SJSA1 (cell line): Measurements from ENCODE around the gene ADAM23. TPM values are rescaled to one million over a fixed set of nuclear protein-coding genes. Genes with fewer than 3 reads are reported as not detected.
"Not testable (repeated sequence)": the region's sequence is repeated elsewhere in the genome, so short reads cannot be mapped to it uniquely, and the experiment has no call there.

ENCODE experiments used
- DNase-seq, 2 experiments: peaks; one replicate each; pipeline ENCODE4 v3.0.0-alpha.2; 2015 to 2020; ENCODE audit warnings: low spot score in 2 of 2, low read depth in 1 of 2
- H3K27ac ChIP-seq: fragments of 250-450 bp; sonication (Bioruptor Pico); 2 replicates; pipeline ENCODE4 v1.5.1; 2020; ENCODE audit warnings: mild to moderate bottlenecking, moderate library complexity
- H3K27me3 ChIP-seq: fragments of 250-450 bp; sonication (Bioruptor Pico); replicated peaks from 2 replicates; pipeline ENCODE4 v1.5.1; 2020; ENCODE audit warnings: mild to moderate bottlenecking, moderate library complexity
- H3K36me3 ChIP-seq: fragments of 250-450 bp; sonication (Bioruptor Pico); 2 replicates; pipeline ENCODE4 v1.5.1; 2020; ENCODE audit warnings: mild to moderate bottlenecking
- H3K4me1 ChIP-seq: fragments of 250-450 bp; sonication (Bioruptor Pico); replicated peaks from 2 replicates; pipeline ENCODE4 v1.6.1; 2021; ENCODE audit warnings: mild to moderate bottlenecking
- H3K4me3 ChIP-seq: fragments of 250-450 bp; sonication (Bioruptor Pico); 2 replicates; pipeline ENCODE4 v1.5.1; 2020; ENCODE audit warnings: mild to moderate bottlenecking
- H3K9me3 ChIP-seq: fragments of 250-450 bp; sonication (Bioruptor Pico); replicated peaks from 2 replicates; pipeline ENCODE4 v1.5.1; 2020; ENCODE audit warnings: mild to moderate bottlenecking
- total RNA-seq: library from RNA; depleted of rRNA; stranded (reverse); fragments of >200 nt; shearing (Covaris generic); gene quantifications from 2 replicates; pipeline ENCODE4 v1.2.3, GENCODE V29; 2014; rRNA removed

ADAM23 gene
- total RNA-seq, result 0.03 TPM in 1 of 2 replicates, not detected in the other

- H3K36me3 ChIP-seq, result no peaks in the 10 kb centered on the region
- DNase-seq, result no peak
- H3K27me3 ChIP-seq, result peaks cover 45% of the 10 kb centered on the region
- H3K4me1 ChIP-seq, result peaks cover 13% of the 10 kb centered on the region
- peak within 1 kb of the TSS; percentile 37 for H3K4me3 ChIP-seq
- no peak within 1 kb of the TSS for H3K27ac ChIP-seq
- H3K9me3 ChIP-seq, result no peaks in the 10 kb centered on the region
Observed at GRCh38 chr2:206442833-206443734, at the start of gene ADAM23. ADAM23 (plus strand) TSS chr2:206443532; CDS start chr2:206443867, 335 bp downstream.

GRCh38 chr2:206396211-206396610 lies 47.1 kb upstream of the ADAM23 start:
- no peak for DNase-seq
- Histone ChIP-seq H3K27ac (no peak overlapping the region), H3K27me3 (no peaks in the 10 kb centered on the region), H3K9me3 (no peaks in the 10 kb centered on the region), H3K36me3 (no peaks in the 10 kb centered on the region), H3K4me3 (no peak overlapping the region), H3K4me1 (no peaks in the 10 kb centered on the region)

- H3K36me3 ChIP-seq, H3K4me1 ChIP-seq, H3K27me3 ChIP-seq, H3K4me3 ChIP-seq, DNase-seq, H3K27ac ChIP-seq, H3K9me3 ChIP-seq: not testable (repeated sequence)
Observed at GRCh38 chr2:206402956-206403569, 40.3 kb upstream of the ADAM23 start.

DNA sequence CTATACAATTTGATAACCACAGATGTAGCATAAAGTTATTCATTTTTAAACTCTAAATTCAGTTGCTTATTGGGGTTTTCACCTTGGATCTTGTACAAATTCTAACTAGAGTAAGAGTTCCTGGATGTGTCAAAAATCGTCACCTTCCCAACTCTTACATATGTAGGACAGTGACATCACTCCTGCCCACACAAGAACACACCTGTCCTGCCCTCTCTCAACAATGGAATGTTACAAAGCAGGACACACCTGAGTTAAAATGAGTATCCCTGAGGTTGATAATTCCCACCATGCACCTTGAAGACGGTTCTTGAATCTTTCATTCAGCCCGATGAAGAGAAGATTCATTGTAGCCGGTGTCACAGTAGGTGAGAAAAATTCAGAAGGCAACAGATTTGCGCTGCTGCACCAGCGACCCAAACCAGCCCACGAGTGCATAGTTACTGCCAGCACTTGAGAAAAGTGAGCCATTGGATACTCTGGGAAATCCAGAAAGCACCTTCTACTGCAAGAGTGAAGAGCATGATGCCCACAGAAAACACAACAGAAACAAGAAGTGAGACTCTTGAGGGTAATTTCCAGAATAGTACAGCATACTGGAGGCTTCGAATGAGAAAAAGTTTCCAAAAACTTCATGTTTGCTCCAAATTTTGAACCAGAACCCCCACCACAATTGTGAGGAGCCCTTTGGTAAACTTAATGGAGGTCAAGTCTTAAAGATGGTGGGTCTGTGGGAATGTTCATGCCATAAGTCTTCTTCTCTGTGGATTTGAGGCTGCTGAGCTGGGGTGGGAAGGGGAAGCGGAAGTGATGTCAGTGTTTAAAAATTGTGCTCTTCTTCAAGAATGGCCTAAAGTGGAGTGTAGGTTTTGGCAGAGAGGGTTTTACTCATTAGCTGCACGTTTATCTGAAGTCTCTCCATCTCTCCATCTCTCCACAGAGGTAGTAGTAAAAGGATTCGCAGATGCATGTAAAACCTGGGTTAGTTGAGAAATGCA lies 34.7 kb upstream of the ADAM23 start:
- Histone ChIP-seq H3K36me3 (no peaks in the 10 kb centered on the region), H3K27me3 (no peaks in the 10 kb centered on the region), H3K4me3 (no peak overlapping the region), H3K4me1 (no peaks in the 10 kb centered on the region), H3K9me3 (no peaks in the 10 kb centered on the region), H3K27ac (no peak overlapping the region)
- no peak for DNase-seq

- Histone ChIP-seq H3K4me1 (no peaks in the 10 kb centered on the region), H3K27ac (no peak overlapping the region), H3K9me3 (no peaks in the 10 kb centered on the region), H3K4me3 (no peak overlapping the region), H3K27me3 (no peaks in the 10 kb centered on the region), H3K36me3 (no peaks in the 10 kb centered on the region)
- DNase-seq, result no peak
Observed at GRCh38 chr2:206410714-206411113, 32.6 kb upstream of the ADAM23 start.

DNA sequence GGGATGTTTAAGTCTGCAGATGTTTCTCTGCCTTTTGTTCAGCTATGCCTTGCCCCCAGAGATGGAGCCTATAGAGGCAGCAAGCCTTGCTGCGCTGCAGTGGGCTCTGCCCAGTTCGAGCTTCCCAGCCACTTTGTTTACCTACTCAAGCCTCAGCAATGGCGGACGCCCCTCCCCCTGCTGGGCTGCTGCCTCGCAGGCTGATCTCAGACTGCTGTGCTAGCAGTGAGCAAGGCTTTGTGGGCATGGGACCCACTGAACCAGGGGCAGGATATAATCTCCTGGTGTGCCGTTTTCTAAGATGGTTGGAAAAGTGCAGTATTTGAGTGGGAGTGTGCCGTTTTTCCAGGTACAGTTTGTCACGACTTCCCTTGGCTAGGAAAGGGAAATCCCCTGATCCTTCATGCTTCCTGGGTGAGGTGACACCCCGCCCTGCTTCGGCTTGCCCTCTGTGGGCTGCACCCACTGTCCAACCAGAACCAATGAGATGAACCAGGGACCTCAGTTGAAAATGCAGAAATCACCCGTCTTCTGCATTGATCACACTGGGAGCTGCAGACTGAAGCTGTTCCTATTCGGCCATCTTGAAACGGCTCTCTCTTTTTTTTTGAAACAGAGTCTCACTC lies 27.6 kb upstream of the ADAM23 start:
- no peaks in the 10 kb centered on the region for H3K9me3 ChIP-seq
- H3K36me3 ChIP-seq, result no peaks in the 10 kb centered on the region
- H3K4me1 ChIP-seq, result no peaks in the 10 kb centered on the region
- H3K4me3 ChIP-seq, result no peak overlapping the region
- H3K27me3 ChIP-seq, result no peaks in the 10 kb centered on the region
- DNase-seq, result no peak
- H3K27ac ChIP-seq, result no peak overlapping the region

GRCh38 chr2:206418968-206419367 lies 24.4 kb upstream of the ADAM23 start:
- no peak for DNase-seq
- H3K36me3 ChIP-seq, result no peaks in the 10 kb centered on the region
- H3K27ac ChIP-seq, result no peak overlapping the region
- H3K4me3 ChIP-seq, result no peak overlapping the region
- H3K4me1 ChIP-seq, result no peaks in the 10 kb centered on the region
- no peaks in the 10 kb centered on the region for H3K9me3 ChIP-seq
- no peaks in the 10 kb centered on the region for H3K27me3 ChIP-seq

- DNase-seq, result no peak
- Histone ChIP-seq H3K27me3 (peaks cover 5% of the 10 kb centered on the region; the same call in 1 of the 2 replicates), H3K27ac (no peak overlapping the region), H3K4me1 (no peaks in the 10 kb centered on the region), H3K36me3 (no peaks in the 10 kb centered on the region), H3K4me3 (no peak overlapping the region), H3K9me3 (no peaks in the 10 kb centered on the region)
Observed at GRCh38 chr2:206420721-206421120, 22.6 kb upstream of the ADAM23 start.

GRCh38 chr2:206422493-206422892 lies 20.8 kb upstream of the ADAM23 start:
- Histone ChIP-seq H3K36me3 (no peaks in the 10 kb centered on the region), H3K4me3 (no peak overlapping the region), H3K27ac (no peak overlapping the region), H3K9me3 (no peaks in the 10 kb centered on the region), H3K27me3 (peaks cover 5% of the 10 kb centered on the region; the same call in 1 of the 2 replicates), H3K4me1 (no peaks in the 10 kb centered on the region)
- DNase-seq, result no peak

DNA sequence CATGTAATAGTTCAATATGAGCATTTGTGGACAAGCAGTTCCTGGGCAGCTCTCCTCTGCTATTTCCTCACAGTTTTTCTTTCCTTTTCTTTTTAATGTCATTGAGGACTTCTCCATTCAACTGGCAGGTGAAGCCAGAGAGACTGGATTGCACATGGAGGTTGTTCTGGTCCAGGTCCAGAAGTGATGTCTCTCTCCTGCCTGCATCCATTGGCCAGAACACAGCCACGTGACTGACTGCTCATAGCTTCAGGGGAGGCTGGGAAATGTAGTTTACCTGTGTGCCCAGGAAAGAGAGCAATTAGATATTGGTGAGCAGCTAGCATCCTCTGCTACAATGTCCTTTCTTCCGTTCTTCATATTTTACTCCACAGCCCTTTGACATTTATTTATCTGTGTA lies 20.2 kb upstream of the ADAM23 start:
- Histone ChIP-seq H3K4me3 (no peak overlapping the region), H3K36me3 (no peaks in the 10 kb centered on the region), H3K27me3 (peaks cover 5% of the 10 kb centered on the region; the same call in 1 of the 2 replicates), H3K9me3 (no peaks in the 10 kb centered on the region), H3K27ac (no peak overlapping the region), H3K4me1 (no peaks in the 10 kb centered on the region)
- no peak for DNase-seq

DNA sequence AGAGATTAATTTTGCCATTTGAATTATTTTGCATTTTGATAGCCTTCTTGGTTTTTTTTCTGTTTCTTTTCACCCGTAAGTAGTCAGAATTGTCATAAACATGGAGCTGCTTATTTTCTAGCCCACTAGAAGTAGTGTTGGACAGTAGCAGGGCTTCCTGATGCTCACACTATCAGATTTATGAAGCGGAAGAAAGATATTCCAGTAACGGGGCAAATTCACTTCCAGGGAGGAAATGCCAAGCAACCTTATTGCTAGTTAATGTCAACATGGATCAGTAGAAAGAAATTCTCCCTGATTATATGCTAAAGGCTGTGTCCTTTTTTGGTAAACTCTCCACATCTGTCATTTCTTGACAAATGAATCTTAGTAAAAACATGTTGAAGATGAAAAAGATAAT lies 19.2 kb upstream of the ADAM23 start:
- H3K27ac ChIP-seq, result no peak overlapping the region
- no peaks in the 10 kb centered on the region for H3K9me3 ChIP-seq
- H3K36me3 ChIP-seq, result no peaks in the 10 kb centered on the region
- no peak for DNase-seq
- H3K27me3 ChIP-seq, result peaks cover 5% of the 10 kb centered on the region; the same call in 1 of the 2 replicates
- no peaks in the 10 kb centered on the region for H3K4me1 ChIP-seq
- no peak overlapping the region for H3K4me3 ChIP-seq

- H3K4me1 ChIP-seq, result no peaks in the 10 kb centered on the region
- DNase-seq, result no peak
- H3K27ac ChIP-seq, result no peak overlapping the region
- H3K4me3 ChIP-seq, result no peak overlapping the region
- H3K36me3 ChIP-seq, result no peaks in the 10 kb centered on the region
- H3K27me3 ChIP-seq, result peaks cover 5% of the 10 kb centered on the region; the same call in 1 of the 2 replicates
- no peaks in the 10 kb centered on the region for H3K9me3 ChIP-seq
Observed at GRCh38 chr2:206428783-206429182, 14.5 kb upstream of the ADAM23 start.

- no peak overlapping the region for H3K27ac ChIP-seq
- 0 out of 2 replicates have a peak, but pooled peaks cover 5% of the 10 kb centered on the region for H3K27me3 ChIP-seq
- H3K36me3 ChIP-seq, result no peaks in the 10 kb centered on the region
- H3K4me3 ChIP-seq, result no peak overlapping the region
- no peak for DNase-seq
- H3K9me3 ChIP-seq, result no peaks in the 10 kb centered on the region
- H3K4me1 ChIP-seq, result no peaks in the 10 kb centered on the region
Observed at GRCh38 chr2:206430452-206430851, 12.9 kb upstream of the ADAM23 start.
